Smooth muscle cell of the brain vasculature (primary cell): ENCODE measurements around the gene EBF4.

Experiments
- DNase-seq: peaks from one replicate; pipeline ENCODE4 v3.0.0-alpha.2; 2012; ENCODE audit warnings: low read depth, low spot score

Gene EBF4

DNA sequence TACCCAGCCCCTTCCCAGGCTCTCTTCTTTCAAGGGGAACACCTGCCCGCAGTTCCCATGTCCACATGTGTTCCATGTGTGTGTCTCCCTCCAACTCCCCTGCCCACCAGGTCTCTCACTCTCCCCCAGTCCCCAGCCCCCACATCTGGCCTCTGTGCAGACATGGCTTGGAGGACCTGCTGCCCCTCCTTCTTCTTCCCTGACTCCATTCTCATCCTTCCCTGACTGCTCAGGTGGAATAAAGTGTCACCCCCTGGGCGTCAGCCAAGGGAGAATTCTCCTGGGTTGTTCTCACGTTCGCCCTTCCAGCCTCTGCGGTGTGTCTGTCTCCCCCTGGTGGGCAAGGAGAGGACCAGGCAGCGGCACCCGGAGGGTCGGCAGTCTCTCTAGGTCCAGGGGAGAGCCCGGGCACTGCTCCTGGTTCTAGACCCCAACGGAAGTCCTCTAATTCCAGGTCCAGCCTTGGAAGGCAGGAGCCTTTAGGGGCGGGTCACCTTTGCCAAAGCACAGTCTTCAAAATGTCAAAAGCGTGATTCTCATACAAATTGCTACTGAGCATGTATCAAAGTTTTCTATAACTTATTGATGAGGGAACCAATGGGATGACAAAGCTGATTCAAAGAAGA lies 50.5 kb downstream of the EBF4 start:
- DNase-seq, result peak; percentile 28

DNA sequence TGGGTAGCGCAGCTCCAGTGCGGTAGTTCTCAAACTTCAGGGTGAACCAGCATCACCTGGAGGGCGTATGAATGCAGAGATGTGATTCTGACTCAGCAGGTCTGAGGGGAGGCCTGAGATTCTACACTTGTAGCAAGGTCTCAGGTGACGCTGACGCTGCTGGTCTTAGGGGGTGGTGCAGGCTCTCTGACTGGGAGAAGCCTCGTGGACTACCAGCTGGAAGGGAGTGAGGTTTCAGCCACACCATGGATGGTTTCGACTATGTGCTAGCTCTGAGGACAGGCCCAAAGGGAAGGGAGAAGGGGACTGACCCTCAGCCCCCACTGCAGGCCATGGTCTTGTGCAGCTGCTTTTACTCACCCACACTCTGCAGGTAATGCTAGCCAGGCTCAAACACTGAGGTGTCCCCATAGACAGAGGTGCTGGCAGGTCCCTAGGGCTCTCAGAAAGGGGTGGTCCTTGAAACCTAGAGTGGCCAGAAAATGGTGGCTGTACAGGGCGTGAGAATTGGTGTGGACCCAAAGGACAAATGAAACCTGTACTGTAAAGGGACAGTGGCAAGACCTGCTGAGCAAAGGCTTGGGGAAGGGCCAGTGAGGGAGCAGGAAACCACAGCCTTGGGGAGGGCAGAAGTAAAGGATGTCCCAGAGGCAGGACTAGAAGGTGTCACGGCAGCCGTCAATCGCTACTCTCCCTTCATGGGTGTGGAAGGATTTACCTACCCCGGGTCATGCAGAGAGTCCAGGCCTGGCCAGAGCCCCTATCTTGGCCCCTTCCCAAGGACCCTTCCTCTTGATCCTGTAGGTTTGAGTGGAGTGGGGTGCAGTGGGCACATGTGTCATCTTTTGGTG lies 52.7 kb downstream of the EBF4 start:
- DNase-seq, result no peak

DNA sequence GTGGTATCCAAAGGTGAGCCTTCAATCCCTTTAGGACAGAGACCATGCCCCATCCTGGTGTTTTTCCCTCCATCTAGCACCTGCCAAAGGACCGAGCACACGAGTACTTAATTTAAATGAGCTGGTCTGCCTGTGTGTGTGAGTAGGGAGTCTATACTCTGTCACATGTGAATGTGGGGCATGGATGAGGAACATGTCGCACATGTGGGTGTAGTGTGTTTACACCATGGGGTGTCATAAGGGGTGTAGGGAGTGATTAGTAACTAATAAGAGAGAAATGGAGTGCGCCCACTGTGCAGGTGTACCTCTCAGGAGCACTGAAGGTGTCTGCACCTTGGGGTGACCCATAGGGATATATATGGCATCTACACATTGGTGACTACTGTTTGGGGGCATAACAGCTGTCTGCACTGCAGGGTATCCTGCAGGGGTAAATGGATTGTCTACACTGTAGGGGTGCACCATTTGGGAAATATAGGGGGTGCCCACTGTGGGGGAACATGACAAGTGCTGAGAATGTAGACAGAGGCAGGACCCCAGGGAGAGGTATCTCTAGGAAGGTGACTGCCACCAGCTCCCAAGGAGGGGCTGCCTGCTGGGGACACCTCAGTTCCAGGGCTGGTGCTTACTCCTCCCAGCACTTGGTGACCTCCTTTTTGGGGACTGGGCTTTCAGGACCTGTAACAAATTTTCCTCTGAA lies 53.5 kb downstream of the EBF4 start:
- DNase-seq, result no peak

DNA sequence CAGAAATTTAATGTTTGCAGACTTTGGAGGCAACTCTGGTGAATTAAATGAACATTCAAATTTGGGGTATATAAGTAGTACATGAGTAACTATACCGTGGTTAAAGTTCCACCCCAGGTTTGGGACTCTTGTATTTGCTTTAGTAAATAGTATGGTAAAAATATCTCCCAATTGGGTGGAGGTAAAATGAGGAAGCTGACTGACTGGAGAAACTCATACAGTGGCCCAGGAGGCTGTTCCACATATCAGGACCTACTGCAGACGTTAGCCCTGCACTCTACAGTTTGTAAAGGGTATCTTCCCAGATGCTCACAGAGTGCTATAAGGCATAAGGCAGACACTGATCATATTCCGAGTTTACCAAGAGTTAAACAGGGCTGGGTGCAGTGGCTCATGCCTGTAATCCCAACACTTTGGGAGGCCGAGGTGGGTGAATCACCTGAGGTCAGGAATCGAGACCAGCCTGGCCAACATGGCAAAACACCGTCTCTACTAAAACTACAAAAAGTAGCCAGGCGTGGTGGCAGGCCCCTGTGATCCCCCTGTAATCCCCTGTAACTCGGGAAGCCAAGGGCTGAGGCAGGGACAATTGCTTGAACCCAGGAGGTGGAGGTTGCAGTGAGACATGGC lies 54.2 kb downstream of the EBF4 start:
- DNase-seq, result no peak

DNA sequence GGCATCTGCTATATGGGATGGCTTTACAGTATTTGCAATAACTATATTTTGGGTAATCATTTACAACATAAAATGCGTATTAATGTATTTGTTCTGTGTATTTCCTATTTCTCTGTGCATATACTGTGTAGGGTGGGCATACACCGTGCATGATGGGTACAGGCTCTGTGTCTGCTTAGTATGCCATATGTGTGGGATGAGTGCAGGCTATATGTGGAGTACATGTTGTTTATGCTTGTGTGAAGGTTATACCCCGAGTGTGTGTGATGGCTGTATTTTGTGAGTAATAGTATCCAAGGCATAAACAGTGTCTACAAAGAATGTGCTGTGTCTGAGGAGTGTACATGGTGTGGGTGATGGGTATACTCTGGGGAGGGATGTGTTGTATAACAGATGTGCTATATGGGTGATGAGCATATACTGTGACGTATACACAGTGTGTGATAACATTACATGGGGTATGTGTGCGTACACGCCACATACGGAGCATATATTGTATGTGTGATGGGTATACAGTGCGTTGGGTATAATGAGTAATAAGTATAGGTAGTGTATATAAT lies 55.2 kb downstream of the EBF4 start:
- DNase-seq, result no peak

DNA sequence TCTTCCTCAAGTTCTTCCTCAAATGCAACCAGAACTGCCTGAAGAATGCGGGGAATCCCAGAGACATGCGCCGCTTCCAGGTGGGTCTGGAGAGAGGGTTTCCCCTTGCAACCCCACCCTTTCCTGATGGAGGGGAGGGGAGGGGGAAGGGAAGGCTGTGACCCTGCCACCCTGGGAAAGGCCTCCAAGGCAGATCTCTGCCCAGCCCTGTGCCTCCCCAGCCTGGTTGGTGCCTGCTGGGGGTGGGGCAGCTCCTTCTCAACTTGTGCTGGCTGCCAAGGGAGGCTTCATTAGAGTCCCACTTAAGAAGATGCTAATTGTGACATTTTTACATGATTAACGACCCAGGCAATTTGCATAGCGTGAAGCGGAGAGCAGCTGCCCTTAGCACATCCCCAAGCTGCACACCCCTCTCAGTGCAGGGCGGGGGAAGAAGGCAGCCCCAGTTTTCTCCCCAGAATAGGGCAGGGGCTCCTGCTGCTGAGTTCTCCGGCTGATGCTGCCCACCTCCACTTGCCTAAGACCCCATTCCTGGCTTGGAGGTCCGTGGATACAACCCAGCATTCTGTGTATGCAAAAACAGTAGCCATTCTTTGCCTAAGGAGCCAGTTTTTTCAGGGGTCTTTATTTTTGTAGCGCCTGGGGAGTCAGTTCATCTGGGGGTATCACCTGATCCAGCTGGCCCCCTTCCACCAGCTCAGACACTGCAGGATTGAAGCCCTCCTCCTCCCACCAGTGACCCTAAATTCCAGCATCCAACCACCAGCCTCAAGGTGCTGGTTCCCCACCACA lies 56.2 kb downstream of the EBF4 start:
- DNase-seq, result no peak

DNA sequence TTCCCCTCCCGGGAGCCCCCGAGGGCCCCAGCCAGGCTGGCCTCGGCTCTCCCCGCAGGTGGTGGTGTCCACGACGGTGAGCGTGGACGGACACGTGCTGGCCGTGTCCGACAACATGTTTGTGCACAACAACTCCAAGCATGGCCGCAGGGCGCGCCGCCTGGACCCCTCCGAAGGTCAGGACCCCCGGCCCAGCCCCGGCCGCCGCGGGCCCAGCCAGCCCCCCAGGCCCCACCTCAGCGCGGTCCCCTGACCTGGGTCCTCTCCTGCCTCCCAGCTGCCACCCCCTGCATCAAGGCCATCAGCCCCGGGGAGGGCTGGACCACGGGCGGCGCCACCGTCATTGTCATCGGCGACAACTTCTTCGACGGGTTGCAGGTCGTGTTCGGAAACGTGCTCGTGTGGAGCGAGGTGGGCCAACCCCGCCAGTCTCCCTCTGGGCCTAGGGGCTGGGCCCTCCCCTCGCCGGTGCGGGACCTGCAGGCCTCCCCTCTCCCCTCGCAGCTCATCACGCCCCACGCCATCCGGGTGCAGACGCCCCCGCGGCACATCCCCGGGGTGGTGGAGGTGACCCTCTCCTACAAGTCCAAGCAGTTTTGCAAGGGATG lies 56.9 kb downstream of the EBF4 start:
- no peak for DNase-seq

DNA sequence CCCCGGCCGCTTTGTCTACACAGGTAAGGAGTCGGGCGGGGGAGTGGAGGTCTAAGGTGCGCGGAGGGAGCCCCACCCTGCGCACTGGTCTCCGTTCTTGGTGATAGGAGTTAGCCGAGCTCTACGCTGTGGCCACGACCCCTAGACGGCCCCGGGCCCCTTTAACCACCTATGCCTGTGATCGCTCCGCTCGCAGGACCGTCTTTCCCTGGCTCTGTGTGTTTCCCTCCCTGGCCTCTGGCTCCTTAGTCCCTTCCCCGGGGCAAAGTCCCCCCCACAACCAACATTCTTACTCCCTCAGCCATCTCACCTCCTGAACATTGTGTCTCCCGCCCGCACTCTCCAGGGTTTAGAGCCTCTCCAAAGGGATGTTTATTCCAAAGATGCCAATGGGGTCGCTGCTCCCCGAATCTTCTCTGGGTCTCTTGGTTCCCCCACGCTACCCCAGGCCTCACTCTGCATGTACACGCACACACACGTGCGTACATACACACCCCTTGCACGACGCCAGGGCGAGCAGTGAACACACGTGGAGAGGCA lies 57.4 kb downstream of the EBF4 start:
- no peak for DNase-seq

DNA sequence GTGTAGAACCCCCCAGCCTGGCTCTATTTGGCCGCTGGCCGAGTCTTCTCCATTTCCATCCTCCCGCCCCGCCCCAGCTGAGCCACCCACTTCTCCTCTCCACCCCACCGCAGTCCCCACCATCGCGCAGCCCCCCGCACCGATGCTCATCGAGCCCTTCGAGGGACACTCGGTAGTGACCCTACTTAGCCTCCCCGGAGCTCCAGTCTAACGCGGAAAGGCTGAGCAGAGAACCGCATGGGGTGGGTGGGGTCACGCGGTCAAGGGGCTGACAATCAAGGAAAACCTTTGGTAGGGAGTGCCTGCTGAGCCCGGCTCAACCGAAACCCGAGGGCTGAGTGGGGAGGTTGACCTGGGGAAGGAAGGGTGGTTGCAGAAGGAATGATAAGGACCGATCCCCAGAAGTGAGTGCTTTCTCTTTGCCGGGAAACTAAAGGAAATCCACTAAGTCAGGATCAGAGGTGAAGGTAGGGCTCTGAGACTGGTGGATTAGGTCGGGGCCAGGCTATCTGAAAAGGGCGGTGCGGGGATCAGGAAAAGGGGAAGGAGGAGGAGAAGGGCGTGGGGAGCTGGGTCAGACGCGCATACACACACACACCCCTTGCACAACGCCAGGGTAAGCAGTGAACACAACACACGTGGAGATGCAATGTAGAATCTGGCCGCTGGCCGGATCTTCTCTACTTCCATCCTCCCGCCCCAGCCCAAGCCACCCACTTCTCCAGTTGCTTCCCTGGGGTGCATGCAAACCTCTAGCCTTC lies 58.1 kb downstream of the EBF4 start:
- peak; percentile 18 for DNase-seq

DNA sequence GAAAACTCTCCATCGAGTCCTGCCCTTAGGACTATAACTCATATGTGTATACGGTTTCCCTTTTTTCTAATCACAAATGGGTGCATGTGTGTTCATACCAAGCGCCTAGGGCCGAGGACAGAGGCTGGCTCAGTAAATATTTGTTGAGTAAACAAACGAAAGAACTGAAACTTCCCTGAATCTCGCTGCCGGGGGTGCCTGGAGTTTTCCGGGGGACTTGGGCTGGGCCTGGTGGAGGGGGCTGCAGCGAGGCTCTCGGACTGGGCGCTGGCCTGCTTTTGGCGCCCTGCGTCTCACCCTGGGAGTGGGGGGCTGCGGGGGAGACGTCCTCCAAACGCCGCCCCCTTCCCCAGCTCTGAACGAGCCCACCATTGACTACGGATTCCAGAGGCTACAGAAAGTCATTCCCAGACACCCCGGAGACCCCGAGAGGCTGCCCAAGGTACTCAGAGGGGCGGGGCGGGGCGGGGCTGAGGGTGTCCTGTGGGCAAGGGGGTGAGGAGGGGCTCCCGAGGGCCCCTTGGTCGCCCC lies 58.8 kb downstream of the EBF4 start:
- DNase-seq, result no peak

DNA sequence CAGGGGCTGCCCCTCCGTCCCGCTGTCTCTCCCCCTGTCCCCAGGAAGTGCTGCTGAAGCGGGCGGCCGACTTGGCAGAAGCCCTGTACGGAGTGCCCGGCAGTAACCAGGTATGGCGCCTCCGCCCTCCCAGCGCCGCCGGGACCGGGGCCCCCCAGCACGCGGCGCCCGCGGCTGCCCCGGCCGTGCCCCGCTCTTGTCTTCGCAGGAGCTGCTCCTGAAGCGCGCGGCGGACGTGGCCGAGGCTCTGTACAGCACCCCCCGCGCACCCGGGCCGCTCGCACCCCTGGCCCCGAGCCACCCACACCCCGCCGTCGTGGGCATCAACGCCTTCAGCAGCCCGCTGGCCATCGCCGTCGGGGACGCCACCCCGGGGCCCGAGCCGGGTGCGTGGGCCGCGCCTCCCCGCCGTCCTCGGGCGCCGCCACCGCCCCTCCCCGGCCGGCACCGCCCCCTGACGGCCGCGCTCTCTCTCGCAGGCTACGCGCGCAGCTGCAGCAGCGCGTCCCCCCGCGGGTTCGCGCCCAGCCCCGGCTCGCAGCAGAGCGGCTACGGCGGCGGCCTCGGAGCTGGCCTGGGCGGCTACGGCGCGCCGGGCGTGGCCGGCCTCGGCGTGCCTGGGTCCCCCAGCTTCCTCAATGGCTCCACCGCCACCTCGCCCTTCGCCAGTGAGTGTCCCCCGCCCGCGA lies 59.4 kb downstream of the EBF4 start:
- DNase-seq, result no peak

DNA sequence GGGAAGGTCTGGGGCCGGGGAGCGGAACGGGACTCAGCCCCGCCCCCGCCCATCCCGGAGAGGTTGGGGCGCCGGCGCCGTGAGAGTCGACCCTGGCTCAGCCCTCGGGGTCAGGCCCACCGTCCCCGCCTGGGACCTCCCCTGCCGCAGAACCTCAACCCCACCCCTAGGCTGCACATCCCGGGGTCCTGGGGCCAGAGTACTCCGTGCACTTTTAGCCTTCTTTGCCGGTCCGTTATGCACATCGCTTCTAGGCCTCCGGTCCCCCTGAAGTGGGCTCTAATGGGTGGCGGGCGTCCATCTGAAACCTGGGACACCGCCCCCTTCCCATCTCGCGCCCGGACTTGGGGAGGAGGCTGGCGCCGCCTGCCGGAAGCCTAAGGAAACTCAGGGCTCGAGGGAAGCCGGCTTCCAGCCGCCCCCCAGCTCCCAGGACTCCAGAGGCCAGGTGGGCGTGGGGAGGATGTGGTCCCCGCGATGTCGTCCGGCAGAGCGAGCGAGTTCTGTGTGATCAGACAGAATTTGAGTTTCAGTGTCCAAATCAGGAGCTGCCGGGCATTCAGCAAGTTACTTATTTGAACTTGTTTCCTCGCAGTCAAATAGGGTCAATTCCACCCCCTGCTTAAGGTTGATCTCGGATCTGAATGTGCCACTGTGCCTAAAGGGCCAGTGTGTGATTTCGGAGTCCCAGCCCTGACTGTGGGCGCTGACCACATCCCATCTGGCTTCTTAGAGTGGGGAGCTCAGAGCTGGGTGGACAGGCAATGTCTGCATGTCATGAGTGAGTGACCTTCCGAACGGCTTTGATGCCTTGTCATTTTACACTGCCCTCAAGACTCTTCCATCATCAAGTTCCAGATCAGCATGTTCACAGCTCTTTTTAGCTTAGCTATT lies 60.2 kb downstream of the EBF4 start:
- DNase-seq, result peak; percentile 26

DNA sequence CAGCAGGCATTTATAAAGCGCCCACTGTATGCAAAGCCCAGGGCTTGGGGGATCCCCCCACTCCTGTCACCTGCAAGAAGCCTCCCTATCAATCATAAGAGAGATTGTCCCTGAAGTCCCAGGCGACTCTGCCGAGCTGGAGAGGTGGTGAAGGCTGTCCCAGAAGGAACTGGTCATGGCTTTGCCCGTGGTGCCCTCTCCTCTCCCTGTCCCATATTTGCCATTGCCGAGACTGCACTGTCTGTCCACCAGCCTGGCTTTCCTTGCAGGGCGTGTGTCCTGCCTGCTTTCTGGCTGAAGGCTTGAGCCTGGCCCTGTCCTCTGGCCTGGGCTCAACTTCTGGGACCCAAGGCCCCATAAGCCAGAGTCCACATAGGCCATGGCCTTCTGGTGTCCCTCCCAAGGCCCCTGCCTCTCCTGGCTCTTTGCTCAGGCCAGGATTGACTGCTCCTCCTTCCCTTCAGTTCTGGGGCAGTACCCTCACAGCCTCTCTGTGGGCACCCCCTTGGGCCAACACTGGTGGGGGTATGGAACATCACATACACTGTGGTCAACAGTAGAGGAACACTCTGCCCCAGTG lies 61.0 kb downstream of the EBF4 start:
- no peak for DNase-seq

DNA sequence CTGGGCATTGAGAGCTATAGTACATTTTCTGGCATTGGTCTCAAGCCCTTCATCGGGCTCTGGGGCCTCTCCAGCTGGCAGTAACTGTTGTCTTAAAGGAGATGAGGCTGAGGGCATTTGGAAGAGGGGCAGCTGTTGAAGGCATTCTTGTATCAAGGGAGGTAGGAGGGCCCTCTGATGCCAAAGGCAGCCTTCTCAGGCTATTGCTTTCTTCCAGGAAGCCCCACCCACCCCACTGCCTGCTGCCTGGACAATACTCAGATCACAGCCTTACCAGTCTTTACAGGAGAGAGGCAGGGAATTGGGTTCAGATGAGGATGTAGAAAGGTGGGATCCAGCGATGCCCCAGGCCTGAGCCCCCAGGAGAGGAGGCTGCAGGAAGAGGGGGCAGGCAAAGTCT lies 61.8 kb downstream of the EBF4 start:
- no peak for DNase-seq

DNA sequence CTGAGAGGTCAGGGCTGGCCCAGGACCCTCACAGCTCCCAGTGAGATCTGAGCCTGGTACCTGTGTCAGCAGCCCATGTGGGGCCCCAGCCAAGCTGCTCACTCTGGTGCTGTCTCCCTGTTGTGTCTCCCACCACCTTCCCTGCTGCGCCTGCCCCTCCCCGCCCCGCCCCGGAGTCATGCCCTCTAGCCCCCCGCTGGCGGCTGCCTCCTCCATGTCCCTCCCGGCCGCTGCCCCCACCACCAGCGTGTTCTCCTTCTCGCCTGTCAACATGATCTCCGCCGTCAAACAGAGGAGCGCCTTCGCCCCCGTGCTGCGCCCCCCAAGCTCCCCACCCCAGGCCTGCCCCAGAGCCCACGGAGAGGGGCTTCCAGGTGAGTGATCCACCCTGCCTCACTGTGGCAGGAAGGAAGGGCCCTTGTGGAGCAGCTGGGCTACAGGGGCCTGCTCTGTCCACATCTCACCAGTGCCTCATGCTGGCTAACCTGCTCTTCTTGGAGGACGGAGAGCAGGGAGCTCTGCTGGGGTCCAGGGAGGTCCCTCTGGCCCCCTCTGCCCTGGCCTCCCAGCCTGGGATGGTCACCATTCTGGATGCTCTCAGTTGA lies 63.0 kb downstream of the EBF4 start:
- no peak for DNase-seq

DNA sequence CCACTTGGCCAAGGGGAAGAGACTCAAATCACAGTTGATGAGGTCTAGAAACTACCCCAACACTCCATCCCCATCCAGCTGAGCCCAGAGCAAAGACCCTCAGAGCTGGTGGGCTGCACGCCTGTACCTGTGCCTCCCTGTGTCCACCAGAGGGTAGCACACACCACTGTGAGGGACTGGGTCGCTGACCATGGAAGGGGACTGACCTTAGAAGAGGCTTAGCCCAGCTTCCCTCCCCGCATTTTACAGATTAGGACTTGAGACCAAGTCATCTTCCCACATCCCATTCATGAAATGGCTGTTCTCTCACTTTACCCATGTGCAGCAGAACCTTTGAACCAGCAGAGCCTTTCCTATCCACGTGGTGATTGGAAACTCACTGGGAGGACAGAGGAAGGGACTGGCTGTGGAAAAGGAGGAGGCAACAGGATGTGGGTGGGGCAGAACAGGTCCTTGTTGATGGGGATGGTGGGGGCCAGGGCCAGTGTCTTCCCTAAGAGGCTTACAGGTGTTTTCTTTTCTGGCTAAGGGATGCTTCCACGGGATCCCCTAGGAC lies 63.6 kb downstream of the EBF4 start:
- peak; percentile 23 for DNase-seq

DNA sequence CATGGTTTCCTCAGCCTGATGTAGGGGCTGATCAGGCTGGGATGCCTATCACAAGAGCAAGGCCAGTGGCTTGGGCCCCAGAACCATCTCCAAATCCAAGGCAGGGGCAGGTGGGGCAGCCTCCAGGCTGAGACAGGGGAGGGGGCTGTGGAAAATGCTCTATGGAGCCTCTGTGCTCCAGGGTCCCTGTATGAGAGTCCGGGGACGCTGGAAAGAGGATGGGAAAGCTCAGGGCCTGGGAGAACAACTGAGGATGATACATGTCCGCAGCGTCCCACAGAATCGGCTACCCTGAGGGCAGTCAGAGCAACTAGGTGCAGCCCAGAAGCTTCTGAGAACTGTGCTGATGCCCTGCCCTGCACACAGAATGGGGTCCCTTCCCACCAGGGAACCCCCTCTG lies 64.4 kb downstream of the EBF4 start:
- DNase-seq, result no peak
